HuH-7.5 (cell line): ENCODE measurements around the gene TRIM8.

Source experiments
- DNase-seq: peaks from one replicate; pipeline ENCODE4 v3.0.0; 2011; ENCODE audit warnings: low spot score

TRIM8 gene

GRCh38 chr10:102644066-102644645 lies at the start of gene TRIM8:
TSS of gene TRIM8 (plus strand) at chr10:102644479. CDS start at chr10:102644618, 139 bp downstream.
- DNase-seq: peak; percentile 49

GRCh38 chr10:102595293-102595692 lies 49.0 kb upstream of the TRIM8 start:
- no peak for DNase-seq

GRCh38 chr10:102595897-102596296 lies 48.4 kb upstream of the TRIM8 start:
- DNase-seq: no peak

- DNase-seq: peak; percentile 61
These were observed 47.7 kb upstream of the TRIM8 start for GRCh38 chr10:102596506-102596971.

- peak; percentile 44 for DNase-seq
These were observed 46.9 kb upstream of the TRIM8 start for GRCh38 chr10:102597131-102597991.

GRCh38 chr10:102598243-102598642 lies 46.0 kb upstream of the TRIM8 start:
- DNase-seq: no peak

- peak; percentile 72 for DNase-seq
These were observed 44.5 kb upstream of the TRIM8 start for GRCh38 chr10:102599565-102600327.

- no peak for DNase-seq
These were observed 43.5 kb upstream of the TRIM8 start for GRCh38 chr10:102600816-102601215.

GRCh38 chr10:102601639-102602038 lies 42.6 kb upstream of the TRIM8 start:
- DNase-seq: no peak

GRCh38 chr10:102602272-102603045 lies 41.8 kb upstream of the TRIM8 start:
- DNase-seq: no peak

GRCh38 chr10:102603946-102604345 lies 40.3 kb upstream of the TRIM8 start:
- DNase-seq: no peak

GRCh38 chr10:102604439-102604841 lies 39.8 kb upstream of the TRIM8 start:
- no peak for DNase-seq

GRCh38 chr10:102605712-102606111 lies 38.6 kb upstream of the TRIM8 start:
- DNase-seq: no peak

- DNase-seq: no peak
These were observed 35.8 kb upstream of the TRIM8 start for GRCh38 chr10:102608487-102608886.

- no peak for DNase-seq
These were observed 33.8 kb upstream of the TRIM8 start for GRCh38 chr10:102610441-102610887.

GRCh38 chr10:102611514-102612087 lies 32.7 kb upstream of the TRIM8 start:
- DNase-seq: no peak

- DNase-seq: no peak
These were observed 31.4 kb upstream of the TRIM8 start for GRCh38 chr10:102612964-102613275.

- DNase-seq: no peak
These were observed 31.0 kb upstream of the TRIM8 start for GRCh38 chr10:102613286-102613685.

GRCh38 chr10:102613785-102614184 lies 30.5 kb upstream of the TRIM8 start:
- DNase-seq: no peak

- DNase-seq: no peak
These were observed 29.4 kb upstream of the TRIM8 start for GRCh38 chr10:102614888-102615287.

- no peak for DNase-seq
These were observed 28.9 kb upstream of the TRIM8 start for GRCh38 chr10:102615361-102615760.
